GM18499 (cell line): ENCODE results near the gene PLA2G4D.

Experiments
- ATAC-seq: cut with Tn5 transposase; IDR thresholded peaks from one replicate; pipeline ENCODE4 v1.9.1; 2021; ENCODE audit warnings: moderate number of reproducible peaks; ENCODE audit not compliant: insufficient read depth, unreplicated experiment

The PLA2G4D gene

GRCh38 chr15:42057799-42058646 lies 36.3 kb downstream of the PLA2G4D start:
- ATAC-seq, result no peak

GRCh38 chr15:42056934-42057798 lies 37.2 kb downstream of the PLA2G4D start:
- no peak for ATAC-seq

GRCh38 chr15:42053914-42054313 lies 40.4 kb downstream of the PLA2G4D start:
- no peak for ATAC-seq

- ATAC-seq, result no peak
Measured at GRCh38 chr15:42053010-42053409, 41.4 kb downstream of the PLA2G4D start.

GRCh38 chr15:42050484-42051255 lies 43.7 kb downstream of the PLA2G4D start:
- no peak for ATAC-seq

GRCh38 chr15:42048821-42049200 lies 45.6 kb downstream of the PLA2G4D start:
- no peak for ATAC-seq

- no peak for ATAC-seq
Measured at GRCh38 chr15:42048080-42048820, 46.1 kb downstream of the PLA2G4D start.

GRCh38 chr15:42046597-42046996 lies 47.8 kb downstream of the PLA2G4D start:
- ATAC-seq, result no peak

- no peak for ATAC-seq
Measured at GRCh38 chr15:42045211-42045615, 49.1 kb downstream of the PLA2G4D start.

- ATAC-seq, result no peak
Measured at GRCh38 chr15:42042602-42043400, 51.6 kb downstream of the PLA2G4D start.

GRCh38 chr15:42038401-42038800 lies 56.0 kb downstream of the PLA2G4D start:
- ATAC-seq, result no peak

- no peak for ATAC-seq
Measured at GRCh38 chr15:42037656-42038055, 56.7 kb downstream of the PLA2G4D start.

- no peak for ATAC-seq
Measured at GRCh38 chr15:42036966-42037365, 57.4 kb downstream of the PLA2G4D start.

GRCh38 chr15:42036112-42036905 lies 58.1 kb downstream of the PLA2G4D start:
- no peak for ATAC-seq

- no peak for ATAC-seq
Measured at GRCh38 chr15:42035435-42035761, 59.0 kb downstream of the PLA2G4D start.

- no peak for ATAC-seq
Measured at GRCh38 chr15:42034628-42035434, 59.5 kb downstream of the PLA2G4D start.

GRCh38 chr15:42033214-42033873 lies 61.0 kb downstream of the PLA2G4D start:
- ATAC-seq, result no peak
